ENCODE data around the gene OCIAD2. TPM values are rescaled to one million over a fixed set of nuclear protein-coding genes. Genes with fewer than 3 reads are reported as not detected.

OCIAD2 gene, protein sequence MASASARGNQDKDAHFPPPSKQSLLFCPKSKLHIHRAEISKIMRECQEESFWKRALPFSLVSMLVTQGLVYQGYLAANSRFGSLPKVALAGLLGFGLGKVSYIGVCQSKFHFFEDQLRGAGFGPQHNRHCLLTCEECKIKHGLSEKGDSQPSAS
- total RNA-seq (2012; rRNA removed) (16.5 and 19.2 TPM in 2 replicates), polyA plus RNA-seq (2012; rRNA removed) (21.4 and 26.3 TPM in 2 replicates), Bru-seq, nascent RNA (percentile 47 among the genes with signal in this experiment), BruChase-seq, experiment 1, labeled RNA remaining after a 6-hour chase (percentile 33 among the genes with signal in this experiment), BruChase-seq, experiment 2, labeled RNA remaining after a 2-hour chase (percentile 29 among the genes with signal in this experiment)
- polyA plus RNA-seq (2012; cell fraction: cytosol; rRNA removed) = 9.9 and 22.8 TPM in 2 replicates
- polyA plus RNA-seq (2012; cell fraction: nucleus; rRNA removed; ENCODE audit: low replicate concordance) = 3.4 and 11.8 TPM in 2 replicates
- long read RNA-seq, transcript OCIAD2-205 (7 exons, 1,163 nt) = major isoform, 11 of 16 reads
- long read RNA-seq, partial matches to known transcripts = 3 of 16 reads
- long read RNA-seq, other reads (novel, unspliced or antisense) = 0 of 16 reads

- Histone ChIP-seq H3K4me1 (ENCODE audit: control insufficient read depth, insufficient read depth, low read length) (peaks cover 1% of the 10 kb centered on the region; the same call in 1 of the 2 replicates), H2AK5ac (ENCODE audit: low read depth, low read length) (peak within 1 kb of the TSS; percentile 47; the same call in 1 of the 2 replicates), H4K8ac (ENCODE audit: low read depth in 2 of 2, low read length in 2 of 2) (peak within 1 kb of the TSS; percentile 65 to 75; a peak in 3 of 4 replicates), H3K4me3 (ENCODE audit: insufficient read depth, low read depth, low read length) (peak within 1 kb of the TSS; percentile 32), H3K36me3 (ENCODE audit: control insufficient read depth, insufficient read depth, low read length) (no peaks in the 10 kb centered on the region), H2BK15ac (ENCODE audit: low read depth, low read length) (no peak within 1 kb of the TSS), H3K4me2 (ENCODE audit: low read depth, low read length) (peak within 1 kb of the TSS; percentile 57), H2AK9ac (replicated peaks; ENCODE audit: low read depth, low read length, poor library complexity) (peak within 1 kb of the TSS; percentile 84), H3K9me3 (ENCODE audit: control insufficient read depth, insufficient read depth, low read length) (no peaks in the 10 kb centered on the region), H3K14ac (replicated peaks; ENCODE audit: low read depth, low read length) (peak within 1 kb of the TSS; percentile 35; the same call in 1 of the 2 replicates), H3K79me1 (ENCODE audit: low read depth in 1 of 2, low read length in 2 of 2) (peaks cover 0 to 7% of the 10 kb centered on the region in 2 experiments; a peak in 2 of 4 replicates), H3K4ac (ENCODE audit: low read depth, low read length) (peak within 1 kb of the TSS; percentile 56; the same call in 1 of the 2 replicates), H2BK5ac (ENCODE audit: low read depth, low read length, poor library complexity, severe bottlenecking) (no peak within 1 kb of the TSS), H3K56ac (ENCODE audit: extremely low read depth, insufficient read depth, low read length) (no peak within 1 kb of the TSS), H3K9ac (ENCODE audit: low read depth, low read length) (no peak within 1 kb of the TSS; the same call in 1 of the 2 replicates), H3K27me3 (ENCODE audit: control insufficient read depth, insufficient read depth, low read length) (no peaks in the 10 kb centered on the region), H3K18ac (ENCODE audit: low read depth, low read length) (no peak within 1 kb of the TSS), H3K9me1 (ENCODE audit: insufficient read depth, low read length) (peaks cover 10% of the 10 kb centered on the region), H2BK120ac (ENCODE audit: low read depth, low read length) (peak within 1 kb of the TSS; percentile 14; the same call in 1 of the 2 replicates), H3K27ac (ENCODE audit: insufficient read depth, low read length) (no peak within 1 kb of the TSS; the same call in 1 of the 2 replicates), H2AFZ (replicated peaks; ENCODE audit: low read length, poor library complexity) (peak within 1 kb of the TSS; percentile 93), H4K20me1 (ENCODE audit: insufficient read depth, low read length) (no peaks in the 10 kb centered on the region), H4K91ac (ENCODE audit: insufficient read depth, low read depth, low read length) (0 out of 2 replicates have a peak within 1 kb of the TSS, but pooled peaks have one; percentile 21), H3K23ac (ENCODE audit: low read depth, low read length) (no peak within 1 kb of the TSS), H2BK20ac (ENCODE audit: low read depth, low read length) (no peak within 1 kb of the TSS; the same call in 1 of the 2 replicates), H4K5ac (ENCODE audit: low read depth, low read length) (peak within 1 kb of the TSS; percentile 16; the same call in 1 of the 2 replicates)
- ATAC-seq (ENCODE audit: low read depth) = peak; percentile 5; the same call in 1 of the 2 replicates
- dilution Hi-C loops (cut with HindIII; ENCODE audit: low sequenced_read_pairs, unreplicated experiment) = no loop called here
- no TSS peak for BruUV-seq (replicated peaks)
- POLR2A ChIA-PET (ENCODE audit: unreplicated experiment) = no interaction called here
- 33% methylated on average over 22 of the region's 65 CpGs; no CpG with 5 or more reads in 1 of the 2 experiments for WGBS, 2 experiments (ENCODE audit: extremely low coverage in 2 of 2, insufficient read length in 1 of 2)
- DNase-seq = no peak
- in situ Hi-C loops (cut with MboI; ENCODE audit: low sequenced_read_pairs) = no loop called here
- TF ChIP-seq MAFK (IDR thresholded peaks at IDR 0.05; ENCODE audit: low read depth, low read length) (no peak), NFE2L2 (IDR thresholded peaks at IDR 0.05; ENCODE audit: low read depth, low read length) (no peak)
- CTCF ChIA-PET = no interaction called here
- intact Hi-C loops (cut with micrococcal nuclease) = loop anchor here (5.0 kb wide), 1 partner anchor 56 kb away; no protein-coding TSS in a partner anchor
These were observed at the start of gene OCIAD2 for GRCh38 chr4:48906206-48907173. Gene OCIAD2 (minus strand): TSS chr4:48906774. CDS start chr4:48904549, 2,225 bp downstream.
